GM23338 (cell line): Measurements from ENCODE around the gene TEX35.

Source experiments
- CREB1 ChIP-seq: fragments of 250-450 bp; sonication (Bioruptor Pico); IDR thresholded peaks from 2 replicates; pipeline ENCODE4 v1.5.0; 2020; ENCODE audit warnings: low read depth, mild to moderate bottlenecking, moderate library complexity
- CTCF ChIP-seq, 2 experiments: fragments of 200-600 bp in 1 of 2; sonication (generic) in 1 of 2; conservative IDR thresholded peaks; 2 replicates each; pipeline versions ENCODE4 v1.5.1 to v1.6.1; 2016 to 2017; ENCODE audit warnings: antibody characterized with exemption in 2 of 2, low read depth in 2 of 2, mild to moderate bottlenecking in 2 of 2, moderate library complexity in 1 of 2
- EZH2 ChIP-seq: fragments of 200-600 bp; sonication (generic); IDR thresholded peaks from one replicate; pipeline ENCODE4 v1.8.0; 2017; ENCODE audit warnings: antibody characterized with exemption, mild to moderate bottlenecking, low read depth; ENCODE audit not compliant: unreplicated experiment
- EZH2phosphoT487 ChIP-seq: fragments of 200-600 bp; sonication (generic); IDR thresholded peaks from one replicate; pipeline ENCODE4 v1.8.1; 2018; ENCODE audit warnings: antibody characterized with exemption; ENCODE audit not compliant: unreplicated experiment
- NANOG ChIP-seq: IDR thresholded peaks from 2 replicates; pipeline ENCODE4 v1.6.1; 2016; ENCODE audit warnings: antibody characterized with exemption, borderline replicate concordance
- POLR2AphosphoS5 ChIP-seq: IDR thresholded peaks from 2 replicates; pipeline ENCODE4 v1.6.1; 2016; ENCODE audit warnings: antibody characterized with exemption, low read depth
- STAT1 ChIP-seq: IDR thresholded peaks from one replicate; pipeline ENCODE4 v1.6.1; 2016; ENCODE audit warnings: antibody characterized with exemption; ENCODE audit not compliant: unreplicated experiment
- ZNF331 ChIP-seq: fragments of 250-450 bp; sonication (Bioruptor Pico); IDR thresholded peaks from 2 replicates; pipeline ENCODE4 v1.5.0; 2020; ENCODE audit warnings: low read depth, mild to moderate bottlenecking, moderate library complexity
- TF ChIP-seq, protein P1 (sequence below): IDR thresholded peaks from one replicate; pipeline ENCODE4 v1.6.1; 2018; ENCODE audit warnings: antibody characterized with exemption; ENCODE audit not compliant: unreplicated experiment

- TF ChIP-seq CTCF (conservative IDR thresholded peaks at IDR 0.05; ENCODE audit: low read depth in 2 of 2): no peak
- TF ChIP-seq ZNF331 (CRISPR knock-in tag): no peak
- TF ChIP-seq POLR2AphosphoS5: no peak
- no peak for TF ChIP-seq EZH2
- TF ChIP-seq NANOG: no peak
- no peak for TF ChIP-seq STAT1
- TF ChIP-seq, protein P1, sequence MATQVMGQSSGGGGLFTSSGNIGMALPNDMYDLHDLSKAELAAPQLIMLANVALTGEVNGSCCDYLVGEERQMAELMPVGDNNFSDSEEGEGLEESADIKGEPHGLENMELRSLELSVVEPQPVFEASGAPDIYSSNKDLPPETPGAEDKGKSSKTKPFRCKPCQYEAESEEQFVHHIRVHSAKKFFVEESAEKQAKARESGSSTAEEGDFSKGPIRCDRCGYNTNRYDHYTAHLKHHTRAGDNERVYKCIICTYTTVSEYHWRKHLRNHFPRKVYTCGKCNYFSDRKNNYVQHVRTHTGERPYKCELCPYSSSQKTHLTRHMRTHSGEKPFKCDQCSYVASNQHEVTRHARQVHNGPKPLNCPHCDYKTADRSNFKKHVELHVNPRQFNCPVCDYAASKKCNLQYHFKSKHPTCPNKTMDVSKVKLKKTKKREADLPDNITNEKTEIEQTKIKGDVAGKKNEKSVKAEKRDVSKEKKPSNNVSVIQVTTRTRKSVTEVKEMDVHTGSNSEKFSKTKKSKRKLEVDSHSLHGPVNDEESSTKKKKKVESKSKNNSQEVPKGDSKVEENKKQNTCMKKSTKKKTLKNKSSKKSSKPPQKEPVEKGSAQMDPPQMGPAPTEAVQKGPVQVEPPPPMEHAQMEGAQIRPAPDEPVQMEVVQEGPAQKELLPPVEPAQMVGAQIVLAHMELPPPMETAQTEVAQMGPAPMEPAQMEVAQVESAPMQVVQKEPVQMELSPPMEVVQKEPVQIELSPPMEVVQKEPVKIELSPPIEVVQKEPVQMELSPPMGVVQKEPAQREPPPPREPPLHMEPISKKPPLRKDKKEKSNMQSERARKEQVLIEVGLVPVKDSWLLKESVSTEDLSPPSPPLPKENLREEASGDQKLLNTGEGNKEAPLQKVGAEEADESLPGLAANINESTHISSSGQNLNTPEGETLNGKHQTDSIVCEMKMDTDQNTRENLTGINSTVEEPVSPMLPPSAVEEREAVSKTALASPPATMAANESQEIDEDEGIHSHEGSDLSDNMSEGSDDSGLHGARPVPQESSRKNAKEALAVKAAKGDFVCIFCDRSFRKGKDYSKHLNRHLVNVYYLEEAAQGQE: no peak
- no peak for TF ChIP-seq EZH2phosphoT487
- TF ChIP-seq CREB1 (CRISPR knock-in tag): no peak
Observed at GRCh38 chr1:178564086-178564782, 51.3 kb downstream of the TEX35 start.
